Activated CD4-positive, alpha-beta T cell treated with anti-CD3 and anti-CD28 coated beads, Interleukin-2, amount 50 U/mL, for 1 hour (primary cell): ENCODE results near the gene NPIPB8.
"Not testable (repeated sequence)": the region's sequence is repeated elsewhere in the genome, so short reads cannot be mapped to it uniquely, and the experiment has no call there.

Source experiments
- DNase-seq: peaks from one replicate; pipeline ENCODE4 v3.0.0-alpha.2; 2020

NPIPB8 gene

DNA sequence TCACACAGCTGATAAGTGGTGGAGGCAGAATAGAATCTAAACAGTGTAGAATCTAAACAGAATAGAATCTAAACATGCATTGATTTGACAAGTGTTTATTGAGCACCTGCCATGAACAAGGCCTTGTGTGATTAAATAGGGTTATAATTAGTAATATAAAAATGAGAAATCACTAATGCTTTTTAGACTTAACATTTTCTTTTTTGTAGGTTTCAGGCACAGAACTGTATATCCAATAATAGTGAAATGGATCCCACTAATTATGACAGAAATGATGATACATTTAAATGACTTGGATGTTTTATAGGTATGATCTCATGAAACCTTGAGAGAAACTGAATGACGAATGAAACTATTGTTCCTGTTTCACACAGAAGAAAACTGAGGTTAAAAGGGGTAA is at the start of gene NPIPB8:
TSS of gene NPIPB8 (plus strand) at position 301 of the 400 bp plus-strand sequence. CDS start 296 bp downstream, outside the sequence.
- not testable (repeated sequence) for DNase-seq

DNA sequence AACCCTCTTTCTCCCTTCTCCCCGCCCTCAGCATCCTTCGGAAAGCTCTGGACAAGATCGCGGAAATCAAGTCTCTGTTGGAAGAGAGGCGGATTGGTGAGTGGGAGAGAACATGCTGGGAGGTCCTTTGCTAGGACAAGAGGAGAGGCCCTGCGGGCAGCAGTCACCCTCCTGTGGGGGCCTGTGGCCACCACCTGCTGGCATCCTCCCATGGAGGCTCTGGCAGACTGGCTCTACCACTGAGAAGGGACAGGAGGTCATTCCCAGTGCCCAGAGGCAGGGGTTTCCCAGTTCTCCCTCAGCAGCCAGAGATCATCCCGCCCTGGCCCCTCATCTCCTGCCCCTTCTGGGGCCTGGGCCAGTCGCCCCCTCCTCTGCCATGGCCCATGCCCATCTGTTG is 48.8 kb upstream of the NPIPB8 start:
- DNase-seq, result no peak

DNA sequence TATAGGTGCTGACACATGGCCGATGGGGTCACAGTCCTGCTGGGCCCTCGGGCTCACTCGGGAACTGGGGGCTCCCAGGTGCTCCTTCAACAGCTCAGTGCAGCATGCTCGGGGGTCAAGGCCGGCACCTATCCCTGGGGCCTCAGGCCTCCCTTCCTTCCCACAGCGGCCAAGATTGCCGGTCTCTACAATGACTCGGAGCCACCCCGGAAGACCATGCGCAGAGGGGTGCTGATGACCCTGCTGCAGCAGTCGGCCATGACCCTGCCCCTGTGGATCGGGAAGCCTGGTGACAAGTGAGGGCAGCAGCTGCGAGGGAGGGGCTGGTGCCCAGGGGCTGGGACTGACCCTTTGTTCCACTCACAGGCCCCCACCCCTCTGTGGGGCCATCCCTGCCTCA is 47.9 kb upstream of the NPIPB8 start:
- DNase-seq, result no peak

DNA sequence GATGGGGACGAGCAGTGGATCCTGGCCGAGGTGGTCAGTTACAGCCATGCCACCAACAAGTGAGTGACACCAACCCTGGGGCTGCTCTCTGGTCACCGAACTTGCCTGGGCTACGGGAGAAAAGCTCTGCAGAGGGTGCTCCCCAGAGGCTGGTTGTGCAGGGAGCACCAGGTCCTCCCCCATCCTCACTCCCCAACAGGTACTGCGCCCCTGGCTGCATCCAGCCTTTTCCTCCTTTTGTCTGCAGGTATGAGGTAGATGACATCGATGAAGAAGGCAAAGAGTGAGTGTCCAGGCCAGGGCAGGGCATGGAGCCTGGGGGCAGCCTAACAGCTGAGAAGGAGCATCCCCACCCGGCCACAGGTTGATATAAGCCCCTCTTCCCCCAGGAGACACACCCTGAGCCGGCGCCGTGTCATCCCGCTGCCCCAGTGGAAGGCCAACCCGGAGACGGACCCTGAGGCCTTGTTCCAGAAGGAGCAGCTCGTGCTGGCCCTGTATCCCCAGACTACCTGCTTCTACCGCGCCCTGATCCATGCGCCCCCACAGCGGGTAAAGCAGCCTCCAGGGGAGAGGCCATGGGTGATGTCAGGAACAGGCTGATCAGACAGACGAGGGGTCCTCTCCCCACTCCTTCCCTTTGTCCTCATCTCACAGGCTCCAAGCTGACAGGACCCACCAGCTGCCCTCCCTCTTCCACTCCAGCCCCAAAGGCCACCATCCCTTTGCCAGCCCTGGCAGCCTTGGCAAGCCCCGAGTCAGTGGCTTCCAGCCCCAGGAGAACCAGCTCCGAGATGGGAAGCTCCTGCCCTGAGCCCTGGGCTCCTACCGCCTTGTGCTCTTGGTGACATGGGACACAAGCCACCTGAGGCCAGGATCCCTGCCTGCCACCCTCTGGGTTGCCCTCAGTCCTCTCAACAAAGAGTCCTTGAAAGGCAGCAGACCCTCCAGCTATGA is 47.2 kb upstream of the NPIPB8 start:
- DNase-seq, result no peak

DNA sequence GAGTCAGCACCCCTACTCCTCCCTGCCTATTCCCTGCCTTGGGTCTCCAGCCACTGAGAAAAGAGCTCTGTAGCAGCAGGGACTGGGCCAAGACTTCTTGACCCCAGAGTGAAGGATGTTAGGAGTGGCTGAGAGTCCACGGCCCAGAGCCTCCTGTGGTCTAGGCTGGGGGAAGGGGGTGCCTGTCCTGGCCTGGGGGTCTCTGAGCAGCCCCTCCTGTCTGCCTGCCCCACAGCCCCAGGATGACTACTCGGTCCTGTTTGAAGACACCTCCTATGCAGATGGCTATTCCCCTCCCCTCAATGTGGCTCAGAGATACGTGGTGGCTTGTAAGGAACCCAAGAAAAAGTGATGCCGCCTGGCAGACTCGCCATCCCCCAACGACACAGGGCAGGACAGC is 46.5 kb upstream of the NPIPB8 start:
- no peak for DNase-seq

DNA sequence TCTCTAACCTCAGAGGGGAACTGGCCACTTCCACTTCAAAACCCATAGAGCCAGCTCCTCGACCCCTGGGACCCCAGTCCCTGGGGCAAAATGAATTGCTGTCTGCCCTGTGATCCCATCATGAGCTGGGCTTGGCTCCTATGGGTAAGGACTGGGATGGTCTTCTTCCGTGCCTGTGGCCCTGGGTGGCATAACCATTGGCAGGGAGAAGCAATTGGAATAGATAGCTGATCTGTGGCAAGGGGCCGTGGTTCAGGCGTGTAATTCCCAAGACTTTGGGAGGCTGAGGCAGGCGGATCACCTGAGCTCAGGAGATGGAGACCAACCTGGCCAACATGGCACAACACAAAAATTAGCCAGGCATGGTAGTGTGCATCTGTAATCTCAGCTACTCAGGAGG is 45.4 kb upstream of the NPIPB8 start:
- no peak for DNase-seq

DNA sequence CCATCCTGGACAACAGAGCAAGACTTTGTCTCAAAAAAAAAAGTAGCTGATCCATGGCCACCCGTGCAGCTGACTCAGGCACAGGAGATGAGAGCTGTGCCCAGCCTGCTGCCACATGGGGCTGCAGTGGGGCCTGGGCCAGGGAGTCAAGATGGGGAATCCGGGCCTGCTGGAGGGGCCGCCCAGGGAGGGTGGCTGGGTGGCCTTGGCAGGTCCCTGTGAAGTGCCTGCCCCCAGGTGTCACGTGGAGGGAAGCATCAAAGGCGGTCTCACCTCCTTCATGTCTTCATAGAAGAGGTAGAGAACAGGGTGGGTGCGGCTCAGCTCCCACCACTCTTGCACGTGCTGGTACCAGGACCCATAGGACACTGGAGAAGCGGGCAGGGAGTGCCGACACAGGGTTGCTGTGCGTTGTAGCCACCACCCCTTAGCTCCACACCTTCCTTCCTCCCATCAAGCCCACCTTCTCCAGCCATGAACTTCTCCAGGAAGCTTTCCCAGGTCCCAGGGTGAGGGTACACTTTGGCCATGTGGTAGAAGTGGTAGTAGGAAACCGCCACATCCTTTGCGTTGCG is 44.8 kb upstream of the NPIPB8 start:
- DNase-seq, result no peak

DNA sequence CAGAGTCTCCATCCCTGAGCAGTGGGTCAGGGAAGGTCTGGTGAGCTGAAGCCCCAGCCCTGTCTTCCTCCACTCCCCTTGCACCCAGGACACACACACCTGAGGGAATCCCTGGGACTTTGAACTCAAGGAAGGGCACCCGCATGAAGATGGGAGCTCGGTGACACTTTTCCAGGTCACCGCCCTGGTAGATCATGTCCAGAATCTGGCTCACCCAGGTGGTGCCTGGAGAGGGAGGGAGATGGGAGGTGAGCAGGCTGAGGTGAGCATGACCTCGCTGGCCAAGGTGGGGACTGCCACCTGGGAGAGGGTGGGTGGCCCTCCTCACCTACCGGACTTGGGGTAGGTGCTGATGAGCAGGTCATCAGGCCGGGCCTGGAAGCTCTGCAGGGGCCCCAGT is 42.4 kb upstream of the NPIPB8 start:
- DNase-seq, result not testable (repeated sequence)

DNA sequence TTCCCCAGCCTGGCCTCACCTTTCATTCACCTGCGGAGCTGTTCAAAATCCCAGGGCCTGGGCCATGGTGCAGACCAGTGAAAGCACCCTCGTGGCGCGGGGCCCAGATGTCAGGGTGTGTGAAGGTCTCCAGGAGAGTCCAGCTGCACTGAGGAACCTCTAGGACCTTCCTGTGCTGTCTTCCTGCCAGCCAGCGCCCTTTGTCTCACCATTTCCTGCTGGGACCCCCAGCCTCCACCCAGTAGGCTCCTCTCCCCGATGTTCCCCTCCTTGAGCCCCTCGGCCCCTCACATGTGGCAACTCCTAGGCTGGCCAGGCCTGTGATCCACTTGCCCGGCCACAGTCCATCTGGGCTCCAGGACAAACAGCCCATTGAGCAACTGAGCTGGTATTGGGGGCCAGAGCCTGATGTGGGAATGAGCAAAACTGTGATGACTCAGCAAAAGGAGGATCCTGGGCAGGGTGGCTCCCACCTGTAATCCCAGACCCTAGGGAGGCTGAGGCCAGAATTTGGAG is 41.7 kb upstream of the NPIPB8 start:
- DNase-seq, result no peak

DNA sequence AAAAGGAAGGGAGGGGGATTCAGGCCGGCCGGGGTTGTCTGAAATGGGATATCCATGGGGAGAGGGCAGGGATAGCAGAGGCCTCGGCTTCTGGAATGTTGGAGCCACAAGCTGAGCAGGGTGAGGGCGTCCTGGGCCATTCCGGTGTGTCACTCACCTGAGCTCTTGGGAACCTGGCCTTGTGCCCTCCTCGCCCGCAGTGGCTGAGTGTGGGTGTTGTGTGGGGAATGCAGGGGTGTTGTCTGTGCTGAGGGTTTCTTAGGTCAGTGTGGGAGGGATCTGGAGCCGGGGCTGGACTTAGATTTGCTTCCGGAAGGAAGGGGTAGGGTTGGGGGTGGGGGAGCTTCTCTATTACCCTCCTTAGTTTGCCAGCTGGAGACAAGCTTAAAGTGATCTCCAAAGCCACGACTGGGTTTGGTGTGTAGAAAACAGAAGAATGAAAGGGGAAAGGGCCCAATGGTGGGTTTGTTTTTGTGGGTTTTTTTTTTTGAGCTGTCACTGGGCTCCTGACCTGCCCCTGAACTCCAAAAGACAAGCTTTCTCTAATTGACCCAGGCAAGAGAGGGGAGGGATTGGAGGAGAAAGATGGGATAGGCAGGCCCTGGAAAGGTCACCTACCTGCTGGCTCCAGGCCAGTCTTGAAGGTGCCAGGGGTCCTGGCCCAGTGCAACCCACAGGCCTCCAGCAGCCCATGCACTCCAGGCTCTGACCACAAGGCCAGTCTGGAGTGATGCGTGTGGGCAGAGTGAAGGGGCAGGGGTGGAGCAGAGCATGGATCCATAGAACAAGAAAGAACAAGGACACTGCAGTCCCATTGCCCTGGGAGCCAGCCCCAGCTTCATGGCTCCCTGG is 40.8 kb upstream of the NPIPB8 start, which contains the start of gene SULT1A2:
TSS of gene SULT1A2 (minus strand) at position 211 of the 852 bp plus-strand sequence. CDS start 1,120 bp downstream, outside the sequence.
- DNase-seq, result no peak

DNA sequence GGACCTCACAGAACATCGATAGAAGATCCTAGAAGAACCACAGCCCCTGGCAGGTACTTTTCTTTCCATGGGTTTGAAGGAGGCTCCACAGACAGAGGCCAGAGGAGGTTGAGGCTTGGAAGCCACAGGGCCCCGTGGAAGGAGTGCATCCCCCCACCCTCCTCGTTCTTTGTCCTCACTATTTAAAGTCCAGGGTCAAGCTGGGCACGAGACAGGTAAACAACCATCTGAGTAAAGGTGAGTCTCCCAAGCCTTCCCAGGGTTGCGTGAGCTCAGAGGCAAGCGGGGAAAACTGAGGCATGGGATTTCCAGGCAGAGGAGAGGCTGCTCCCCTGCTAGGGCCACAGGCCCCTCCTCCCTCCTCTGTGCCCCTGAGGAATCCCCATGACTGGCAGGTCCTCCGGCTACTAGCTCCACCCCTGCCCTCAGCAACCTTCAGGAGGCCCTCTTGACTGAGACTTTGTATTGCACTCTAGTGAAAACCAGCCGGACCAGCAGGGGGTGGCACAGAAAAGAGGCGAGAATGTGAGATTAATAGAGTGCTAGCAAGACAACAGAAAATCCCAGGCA is 40.1 kb upstream of the NPIPB8 start:
- no peak for DNase-seq

DNA sequence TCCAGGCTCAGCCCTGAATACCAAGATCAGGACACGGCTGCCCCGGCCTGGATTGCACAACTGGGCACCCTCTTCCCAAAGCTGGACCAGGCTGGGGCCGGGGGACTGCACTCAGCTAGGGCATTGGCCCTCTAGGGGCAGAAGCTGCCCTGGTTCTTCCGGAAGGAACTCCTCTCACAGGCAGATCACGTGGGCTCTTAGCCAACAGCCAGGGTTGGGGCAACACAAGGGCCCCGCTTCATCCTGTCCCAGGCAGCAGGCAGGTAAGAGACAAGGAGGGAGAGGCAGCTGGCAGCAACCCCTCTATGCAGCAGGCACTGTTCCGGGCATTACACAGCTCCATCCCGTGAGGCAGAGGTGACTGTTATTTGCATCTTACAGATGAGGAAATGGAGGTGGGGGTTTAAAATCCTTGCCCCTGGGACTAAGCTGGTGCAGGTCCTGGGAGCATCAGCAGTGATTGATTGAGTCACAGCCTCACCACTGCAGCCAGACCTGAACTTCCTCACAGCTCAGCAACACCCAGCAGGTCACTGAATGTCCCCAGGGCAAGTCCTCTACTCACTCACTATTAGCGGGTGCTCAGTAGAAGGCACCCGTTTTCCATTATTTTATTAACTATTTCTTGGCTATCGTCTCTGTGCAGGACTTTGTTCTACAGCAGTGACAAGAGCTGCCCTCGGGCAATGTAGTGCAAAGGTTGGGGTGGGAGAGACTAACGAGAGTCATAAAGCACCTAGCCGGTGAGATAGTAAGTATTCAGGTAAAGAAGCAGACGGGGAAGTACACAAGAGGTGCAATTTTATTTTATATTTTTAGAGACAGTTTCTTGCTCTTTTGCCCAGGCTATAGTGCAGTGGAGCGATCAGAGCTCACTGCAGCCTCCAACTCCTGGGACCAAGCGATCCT is 38.2 kb upstream of the NPIPB8 start:
- DNase-seq, result not testable (repeated sequence)

DNA sequence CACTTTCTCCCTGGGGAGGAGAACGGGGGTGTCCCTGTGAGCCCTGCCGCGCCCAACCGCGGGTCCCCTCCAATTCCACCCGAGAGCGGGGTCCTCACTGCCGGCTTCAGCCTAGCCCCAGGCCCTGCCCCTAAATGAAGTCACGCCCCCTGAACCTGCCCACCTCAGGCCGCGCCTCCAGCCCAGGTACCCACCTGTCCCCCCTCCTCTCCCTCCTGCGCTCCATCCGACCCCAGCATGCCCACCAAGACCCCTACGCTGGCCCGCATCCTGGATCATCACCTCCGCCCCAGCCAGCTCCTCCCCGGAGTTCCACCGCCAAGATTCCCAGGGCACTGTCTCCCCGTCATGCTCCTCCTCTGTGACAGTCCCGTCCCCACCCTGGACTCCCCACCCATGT is 36.9 kb upstream of the NPIPB8 start:
- DNase-seq, result not testable (repeated sequence)

DNA sequence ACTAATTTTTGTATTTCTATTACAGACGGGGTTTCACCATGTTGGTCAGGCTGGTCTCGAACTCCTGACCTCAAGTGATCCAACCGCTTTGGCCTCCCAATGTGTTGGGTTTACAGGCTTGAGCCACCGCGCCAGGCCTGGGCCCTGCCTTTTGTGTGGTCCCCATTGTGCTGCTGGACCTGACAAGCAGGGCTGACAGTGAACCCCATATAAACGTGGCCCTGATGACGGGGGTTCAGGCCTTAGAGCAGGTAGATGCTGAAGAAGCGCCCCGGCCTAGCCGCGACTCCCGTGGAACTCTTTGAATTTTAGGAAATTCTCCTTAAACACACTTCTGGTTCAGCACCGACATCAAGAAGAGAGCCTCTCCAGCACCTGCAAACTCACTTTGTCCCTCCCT is 36.3 kb upstream of the NPIPB8 start:
- DNase-seq, result not testable (repeated sequence)

DNA sequence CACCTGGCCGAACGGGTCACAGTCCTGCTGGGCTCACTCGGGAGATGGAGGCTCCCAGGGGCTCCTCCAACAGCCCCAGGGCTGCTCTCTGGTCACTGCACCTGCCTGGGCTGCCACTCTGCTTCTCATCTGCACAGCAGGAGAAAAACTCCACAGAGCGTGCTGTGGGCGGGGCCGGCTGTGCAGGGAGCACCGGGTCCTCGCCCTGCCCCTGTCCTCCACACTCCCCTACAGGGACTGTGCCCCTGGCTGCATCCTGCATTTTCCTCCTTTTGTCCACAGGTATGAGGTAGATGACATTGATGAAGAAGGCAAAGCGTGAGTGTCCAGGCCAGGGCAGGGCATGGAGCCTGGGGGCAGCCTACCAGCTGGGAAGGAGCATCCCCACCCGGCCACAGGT is 35.8 kb upstream of the NPIPB8 start:
- DNase-seq, result not testable (repeated sequence)

DNA sequence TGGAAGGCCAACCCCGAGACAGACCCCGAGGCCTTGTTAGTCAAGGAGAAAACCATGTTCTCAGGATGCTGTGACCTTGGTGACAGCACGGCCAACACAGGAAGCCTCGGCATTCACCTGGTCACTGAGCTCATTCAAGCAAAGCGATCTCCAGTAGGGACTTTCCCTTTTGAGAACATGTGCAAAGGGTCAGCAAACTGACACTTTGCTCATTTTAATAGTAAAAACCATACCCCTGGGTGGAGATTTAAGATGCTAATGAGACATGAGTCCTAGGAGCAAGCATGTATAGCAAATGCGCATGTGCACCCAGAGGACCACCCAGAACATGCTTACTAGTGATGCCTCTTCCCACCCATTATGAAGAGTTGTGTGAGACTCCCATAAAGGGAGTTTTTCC is 35.3 kb upstream of the NPIPB8 start:
- no peak for DNase-seq

DNA sequence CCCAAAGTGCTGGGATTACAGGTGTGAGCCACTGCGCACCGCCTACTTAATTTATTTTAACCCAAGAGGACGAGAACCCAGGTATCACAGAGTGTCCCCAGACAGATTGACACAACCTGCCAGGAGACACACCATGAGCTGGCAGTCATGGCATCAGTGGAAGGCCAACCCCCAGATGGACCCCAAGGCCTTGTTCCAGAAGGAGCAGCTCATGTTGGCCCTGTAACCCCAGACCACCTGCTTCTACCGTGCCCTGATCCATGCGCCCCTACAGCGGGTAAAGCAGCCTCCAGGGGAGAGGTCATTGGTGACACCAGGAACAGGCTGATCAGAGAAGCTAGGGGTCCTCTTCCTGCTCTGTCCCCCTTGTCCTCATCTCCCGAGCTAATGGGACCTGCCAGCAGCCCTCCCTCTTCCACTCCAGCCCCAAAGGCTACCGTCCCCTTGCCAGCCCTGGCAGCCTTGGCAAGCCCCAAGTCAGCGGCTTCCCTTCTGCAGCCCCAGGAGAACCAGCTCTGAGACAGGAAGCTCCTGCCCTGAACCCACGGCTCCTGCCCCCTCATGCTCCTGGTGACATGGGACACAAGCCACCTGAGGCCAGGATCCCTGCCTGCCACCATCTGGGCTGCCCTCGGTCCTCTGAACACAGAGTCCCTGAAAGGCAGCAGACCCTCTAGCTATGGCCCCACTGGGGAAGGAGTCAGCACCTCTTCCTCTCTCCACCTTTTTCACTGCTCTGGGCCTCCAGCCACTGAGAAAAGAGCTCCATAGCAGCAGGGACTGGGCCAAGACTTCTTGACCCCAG is 34.3 kb upstream of the NPIPB8 start:
- no peak for DNase-seq

DNA sequence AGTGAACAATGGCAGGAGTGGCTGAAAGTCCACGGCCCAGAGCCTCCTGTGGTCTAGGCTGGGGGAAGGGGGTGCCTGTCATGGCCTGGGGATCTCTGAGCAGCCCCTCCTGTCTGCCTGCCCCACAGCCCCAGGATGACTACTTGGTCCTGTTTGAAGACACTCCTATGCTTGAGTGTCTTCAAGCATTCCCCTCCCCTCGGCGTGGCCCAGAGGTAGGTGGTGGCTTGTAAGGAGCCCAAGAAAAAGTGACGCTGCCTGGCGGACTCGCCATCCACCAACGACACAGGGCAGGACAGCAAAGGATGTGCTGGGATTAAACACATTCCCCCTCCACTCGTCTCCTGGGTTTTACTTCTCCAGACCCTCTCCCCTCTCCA is 33.7 kb upstream of the NPIPB8 start:
- no peak for DNase-seq

DNA sequence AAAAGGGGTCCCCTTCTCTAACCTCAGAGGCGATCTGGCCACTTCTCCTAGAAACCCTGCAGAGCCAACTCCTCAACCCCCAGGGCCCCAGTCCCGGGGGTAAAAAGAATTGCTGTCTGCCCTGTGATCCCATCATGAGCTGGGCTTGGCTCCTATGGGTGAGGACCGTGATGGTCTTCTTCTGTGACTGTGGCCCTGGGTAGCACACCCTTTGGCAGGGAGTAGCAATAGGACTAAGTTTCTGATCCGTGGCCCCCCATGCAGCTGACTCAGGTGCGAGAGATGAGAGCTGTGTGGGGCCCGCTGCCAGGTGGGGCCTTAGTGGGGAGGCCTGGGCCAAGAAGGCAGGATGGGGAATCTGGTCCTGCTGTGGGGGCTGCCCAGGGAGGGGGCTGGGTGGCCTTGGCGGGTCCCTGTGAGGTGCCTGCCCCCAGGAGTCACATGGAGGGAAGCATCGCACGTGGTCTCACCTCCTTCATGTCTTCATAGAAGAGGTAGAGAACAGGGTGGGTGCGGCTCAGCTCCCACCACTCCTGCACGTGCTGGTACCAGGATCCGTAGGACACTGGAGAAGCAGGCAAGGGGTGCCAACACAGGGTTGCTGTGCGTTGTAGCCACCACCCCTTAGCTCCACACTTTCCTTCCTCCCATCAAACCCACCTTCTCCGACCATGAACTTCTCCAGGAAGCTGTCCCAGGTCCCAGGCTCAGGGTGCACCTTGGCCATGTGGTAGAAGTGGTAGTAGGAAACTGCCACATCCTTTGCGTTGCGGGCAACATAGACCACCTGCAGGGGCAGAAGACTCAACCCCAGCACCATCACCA is 31.4 kb upstream of the NPIPB8 start:
- DNase-seq, result no peak

DNA sequence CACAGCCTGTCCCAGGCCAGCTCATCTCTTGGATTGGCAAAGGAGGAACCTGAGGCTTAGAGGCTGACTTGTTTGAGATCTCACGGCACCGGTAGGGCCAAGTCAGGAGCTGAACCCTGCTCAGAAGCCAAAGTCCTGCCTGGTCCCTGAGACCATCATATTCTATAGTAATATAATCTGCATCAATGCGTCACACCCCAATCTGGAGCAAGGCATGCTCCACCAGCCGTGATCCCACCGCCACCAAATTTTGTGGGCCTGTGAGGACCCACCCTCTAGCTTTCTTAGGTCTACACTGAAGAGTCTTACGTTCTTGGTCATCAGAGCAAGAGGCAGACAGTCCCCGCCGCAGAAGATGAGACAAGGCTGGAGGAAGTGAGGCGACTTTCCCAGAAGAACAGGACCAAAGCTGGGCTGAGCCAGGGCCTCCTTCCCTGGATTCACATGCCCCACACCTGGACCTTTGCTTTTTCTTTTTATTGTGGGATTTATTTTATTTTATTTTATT is 30.7 kb upstream of the NPIPB8 start:
- no peak for DNase-seq
